ENCODE results near the gene FSTL1. TPM values are rescaled to one million over a fixed set of nuclear protein-coding genes. Genes with fewer than 3 reads are reported as not detected.

Gene FSTL1
- total RNA-seq, 1 donor from 2014 or later: 790 TPM

GRCh38 chr3:120416868-120417267 is 33.9 kb downstream of the FSTL1 start:
- Histone ChIP-seq H3K36me3 (peaks cover 22% of the 10 kb centered on the region in 2 donors), H3K4me3 (no peak overlapping the region), H3K27ac (peak overlapping the region; percentile 39 to 56), H3K9me3 (no peaks in the 10 kb centered on the region), H3K4me1 (peaks cover 39 to 48% of the 10 kb centered on the region in 2 donors), H3K27me3 (no peaks in the 10 kb centered on the region)
- intact Hi-C loops (cut with DNase I): loop anchor here (1.0 to 5.0 kb wide), 4 partner anchors 142 to 715 kb away; partner anchors contain the start of genes CFAP91 and GSK3B
- TF ChIP-seq, protein P1, sequence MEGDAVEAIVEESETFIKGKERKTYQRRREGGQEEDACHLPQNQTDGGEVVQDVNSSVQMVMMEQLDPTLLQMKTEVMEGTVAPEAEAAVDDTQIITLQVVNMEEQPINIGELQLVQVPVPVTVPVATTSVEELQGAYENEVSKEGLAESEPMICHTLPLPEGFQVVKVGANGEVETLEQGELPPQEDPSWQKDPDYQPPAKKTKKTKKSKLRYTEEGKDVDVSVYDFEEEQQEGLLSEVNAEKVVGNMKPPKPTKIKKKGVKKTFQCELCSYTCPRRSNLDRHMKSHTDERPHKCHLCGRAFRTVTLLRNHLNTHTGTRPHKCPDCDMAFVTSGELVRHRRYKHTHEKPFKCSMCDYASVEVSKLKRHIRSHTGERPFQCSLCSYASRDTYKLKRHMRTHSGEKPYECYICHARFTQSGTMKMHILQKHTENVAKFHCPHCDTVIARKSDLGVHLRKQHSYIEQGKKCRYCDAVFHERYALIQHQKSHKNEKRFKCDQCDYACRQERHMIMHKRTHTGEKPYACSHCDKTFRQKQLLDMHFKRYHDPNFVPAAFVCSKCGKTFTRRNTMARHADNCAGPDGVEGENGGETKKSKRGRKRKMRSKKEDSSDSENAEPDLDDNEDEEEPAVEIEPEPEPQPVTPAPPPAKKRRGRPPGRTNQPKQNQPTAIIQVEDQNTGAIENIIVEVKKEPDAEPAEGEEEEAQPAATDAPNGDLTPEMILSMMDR (IDR thresholded peaks at IDR 0.05): no peak
- DNase-seq (ENCODE audit: low spot score in 2 of 2): no peak

DNA sequence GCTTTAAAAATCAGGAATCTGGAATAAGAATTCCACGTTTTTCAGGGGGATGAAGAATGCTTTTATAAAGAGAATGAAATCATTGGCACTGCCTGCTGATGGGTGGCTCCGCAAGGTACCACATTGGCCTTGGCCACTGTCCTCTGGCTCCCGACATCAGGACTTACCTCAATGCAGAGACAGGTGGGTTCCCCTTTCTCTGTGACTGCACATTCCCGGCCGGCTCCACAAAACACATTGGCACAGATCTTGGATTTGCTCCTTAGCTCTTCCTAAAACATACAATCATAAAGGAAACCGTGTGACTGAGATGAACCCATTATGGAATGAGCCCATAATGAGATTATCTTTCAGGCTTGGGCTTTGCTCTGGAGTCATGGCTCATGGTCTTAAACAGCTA is 35.0 kb downstream of the FSTL1 start:
- TF ChIP-seq, protein P1 (IDR thresholded peaks at IDR 0.05): no peak
- intact Hi-C loops (cut with DNase I): loop anchor here (2.0 to 5.0 kb wide), 3 partner anchors 171 to 713 kb away; partner anchors contain the start of genes CFAP91 and GSK3B
- Histone ChIP-seq H3K36me3 (peaks cover 33% of the 10 kb centered on the region in 2 donors), H3K27me3 (no peaks in the 10 kb centered on the region), H3K4me3 (no peak overlapping the region), H3K4me1 (peaks cover 31 to 39% of the 10 kb centered on the region in 2 donors), H3K9me3 (no peaks in the 10 kb centered on the region), H3K27ac (no peak overlapping the region)
- DNase-seq (ENCODE audit: low spot score in 2 of 2): no peak

- no peak for DNase-seq (ENCODE audit: low spot score in 2 of 2)
- H3K36me3 ChIP-seq: peaks cover 81 to 82% of the 10 kb centered on the region in 2 donors
- intact Hi-C loops (cut with DNase I): no loop called here
- no peaks in the 10 kb centered on the region for H3K27me3 ChIP-seq
- H3K9me3 ChIP-seq: no peaks in the 10 kb centered on the region
- no peak overlapping the region for H3K4me3 ChIP-seq
- no peaks in the 10 kb centered on the region for H3K4me1 ChIP-seq
- TF ChIP-seq, protein P1 (IDR thresholded peaks at IDR 0.05): no peak
- H3K27ac ChIP-seq: no peak overlapping the region
These were observed 40.3 kb downstream of the FSTL1 start for GRCh38 chr3:120410541-120410940.

GRCh38 chr3:120410116-120410515 is 40.7 kb downstream of the FSTL1 start:
- no peak for DNase-seq (ENCODE audit: low spot score in 2 of 2)
- peaks cover 81 to 82% of the 10 kb centered on the region in 2 donors for H3K36me3 ChIP-seq
- intact Hi-C loops (cut with DNase I): no loop called here
- TF ChIP-seq, protein P1 (IDR thresholded peaks at IDR 0.05): no peak
- no peaks in the 10 kb centered on the region for H3K9me3 ChIP-seq
- H3K27ac ChIP-seq: no peak overlapping the region
- no peaks in the 10 kb centered on the region for H3K27me3 ChIP-seq
- H3K4me3 ChIP-seq: no peak overlapping the region
- no peaks in the 10 kb centered on the region for H3K4me1 ChIP-seq

DNA sequence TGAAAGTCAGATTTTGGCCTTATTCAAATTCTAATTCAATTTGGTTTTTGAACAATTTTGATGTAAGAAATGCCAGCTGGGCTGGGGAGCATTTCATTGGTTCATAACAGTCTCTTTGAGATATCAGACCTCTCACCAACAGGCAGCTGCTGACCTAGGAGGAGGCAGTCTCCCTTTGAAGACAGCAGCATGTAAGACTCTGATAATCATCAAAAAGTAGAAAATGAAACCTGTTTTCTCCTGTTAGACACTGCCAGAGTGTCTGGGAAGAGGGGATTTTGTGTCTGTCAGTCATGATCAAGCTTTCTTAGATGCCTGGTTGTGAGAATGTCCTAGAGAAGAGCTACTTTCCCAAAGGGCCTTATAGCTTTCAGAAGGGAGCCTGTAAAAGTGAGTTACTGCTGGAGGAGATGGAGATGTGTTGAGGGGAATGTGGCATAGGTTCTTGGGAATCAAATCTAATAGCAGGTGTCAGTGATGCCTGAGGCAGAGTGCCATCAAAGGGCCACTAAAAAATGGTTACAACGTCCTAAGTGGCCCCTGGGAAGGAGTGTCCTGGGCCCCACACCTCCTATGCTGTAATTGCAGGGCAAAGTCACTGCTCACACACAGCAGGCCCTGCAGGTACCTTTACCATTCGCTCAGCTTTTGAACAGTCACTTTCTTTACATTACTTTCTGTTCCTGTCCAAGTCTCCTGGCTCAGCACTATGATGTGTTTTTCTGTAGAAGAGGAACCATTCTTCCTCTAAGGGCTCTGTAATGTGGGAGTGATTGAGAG is 43.1 kb downstream of the FSTL1 start:
- Histone ChIP-seq H3K27me3 (no peaks in the 10 kb centered on the region), H3K4me1 (no peaks in the 10 kb centered on the region), H3K9me3 (no peaks in the 10 kb centered on the region), H3K27ac (no peak overlapping the region), H3K4me3 (no peak overlapping the region), H3K36me3 (peaks cover 92 to 96% of the 10 kb centered on the region in 2 donors)
- DNase-seq (ENCODE audit: low spot score in 2 of 2): no peak
- TF ChIP-seq, protein P1 (IDR thresholded peaks at IDR 0.05): no peak
- intact Hi-C loops (cut with DNase I): no loop called here
